ENCODE data around the gene CNOT2. TPM values are rescaled to one million over a fixed set of nuclear protein-coding genes. Genes with fewer than 3 reads are reported as not detected.

Gene CNOT2
- total RNA-seq, 1 experiment from 2014 or later: 49.3 TPM

GRCh38 chr12:70398002-70398401, 154.8 kb downstream of the CNOT2 start:
- H3K27ac ChIP-seq (ENCODE audit: low read length): no peak overlapping the region
- no peak for ATAC-seq
- no peaks in the 10 kb centered on the region for H3K36me3 ChIP-seq (ENCODE audit: control insufficient read depth, insufficient read depth, low read length)
- TF ChIP-seq REST (IDR thresholded peaks at IDR 0.05; ENCODE audit: insufficient read depth in 1 of 2, low read depth in 2 of 2, low read length in 1 of 2) (no peak), SIN3A (IDR thresholded peaks at IDR 0.05; ENCODE audit: borderline replicate concordance, insufficient read depth, low read depth, low read length) (no peak), TCF7L2 (IDR thresholded peaks at IDR 0.05; ENCODE audit: low read depth, low read length) (no peak), POLR2AphosphoS5 (IDR thresholded peaks at IDR 0.05; ENCODE audit: low read depth, low read length) (no peak), CTCF (IDR thresholded peaks at IDR 0.05) (no peak)
- in situ Hi-C loops (cut with HindIII; ENCODE audit: low pct_unique_long_range_greater_than_20kb, low sequenced_read_pairs): no loop called here
- ChIA-PET POLR2A (no interaction called here), CTCF (no interaction called here)
- DNase-seq (ENCODE audit: low read depth, low spot score): no peak
- no peaks in the 10 kb centered on the region for H3K9me3 ChIP-seq (ENCODE audit: control insufficient read depth, insufficient read depth, low read depth, low read length)
- no peaks in the 10 kb centered on the region for H3K27me3 ChIP-seq (ENCODE audit: control insufficient read depth, insufficient read depth, low read length)
- H3K4me1 ChIP-seq (ENCODE audit: control insufficient read depth, insufficient read depth, low read length): no peaks in the 10 kb centered on the region
- no TSS peak for BruUV-seq (replicated peaks)
- intact Hi-C loops (cut with micrococcal nuclease; ENCODE audit: unreplicated experiment): no loop called here
- no peak overlapping the region for H3K4me3 ChIP-seq (ENCODE audit: low read depth in 2 of 2, low read length in 2 of 2)

- no TSS peak for BruUV-seq (replicated peaks)
- in situ Hi-C loops (cut with HindIII; ENCODE audit: low pct_unique_long_range_greater_than_20kb, low sequenced_read_pairs) (no loop called here), intact Hi-C loops (cut with micrococcal nuclease; ENCODE audit: unreplicated experiment) (no loop called here)
- no peak for ATAC-seq
- Histone ChIP-seq H3K27me3 (ENCODE audit: control insufficient read depth, insufficient read depth, low read length) (no peaks in the 10 kb centered on the region), H3K27ac (ENCODE audit: low read length) (no peak overlapping the region), H3K4me3 (ENCODE audit: low read depth in 2 of 2, low read length in 2 of 2) (no peak overlapping the region), H3K9me3 (ENCODE audit: control insufficient read depth, insufficient read depth, low read depth, low read length) (no peaks in the 10 kb centered on the region), H3K36me3 (ENCODE audit: control insufficient read depth, insufficient read depth, low read length) (no peaks in the 10 kb centered on the region), H3K4me1 (ENCODE audit: control insufficient read depth, insufficient read depth, low read length) (no peaks in the 10 kb centered on the region)
- CTCF ChIA-PET: no interaction called here
- no peak for TF ChIP-seq SIN3A (IDR thresholded peaks at IDR 0.05; ENCODE audit: borderline replicate concordance, insufficient read depth, low read depth, low read length)
- TF ChIP-seq POLR2AphosphoS5 (IDR thresholded peaks at IDR 0.05; ENCODE audit: low read depth, low read length): no peak
- no peak for TF ChIP-seq TCF7L2 (IDR thresholded peaks at IDR 0.05; ENCODE audit: low read depth, low read length)
- TF ChIP-seq CTCF (IDR thresholded peaks at IDR 0.05): no peak
- no peak for TF ChIP-seq REST (IDR thresholded peaks at IDR 0.05; ENCODE audit: insufficient read depth in 1 of 2, low read depth in 2 of 2, low read length in 1 of 2)
- POLR2A ChIA-PET: no interaction called here
- no peak for DNase-seq (ENCODE audit: low read depth, low spot score)
Observed at GRCh38 chr12:70398862-70399261, 155.6 kb downstream of the CNOT2 start.
